Gastrocnemius medialis (tissue), 4 donors: ENCODE data around the gene CACNA2D1.

Source experiments
- CTCF ChIP-seq, 5 experiments: fragments of 450-650 bp in 3 of 5; fragments of 200-600 bp in 2 of 5; sonication (generic) in 2 of 5; IDR thresholded peaks in 4 of 5; conservative IDR thresholded peaks in 1 of 5; 1 replicate in 4 of 5; 2 replicates in 1 of 5; pipeline ENCODE4 v1.5.1; 2016 to 2019; ENCODE audit warnings: antibody characterized with exemption in 5 of 5, mild to moderate bottlenecking in 3 of 5, moderate library complexity in 3 of 5
- POLR2A ChIP-seq, 2 donors: fragments of 450-650 bp; IDR thresholded peaks; one replicate each; pipeline ENCODE4 v1.6.1; 2017; ENCODE audit warnings: antibody characterized with exemption in 2 of 2, mild to moderate bottlenecking in 2 of 2, moderate library complexity in 2 of 2

GRCh38 chr7:82359426-82359825 lies 84.2 kb downstream of the CACNA2D1 start:
- TF ChIP-seq CTCF (IDR thresholded peaks at IDR 0.05 in 4 of 5, conservative IDR thresholded peaks at IDR 0.05 in 1 of 5) (no peak), POLR2A (IDR thresholded peaks at IDR 0.05) (no peak)
